Mesenchymal stem cell (in vitro differentiated cells and primary cell): Measurements from ENCODE around the gene ATP10A.

Experiments
- DNase-seq: peaks from one replicate; pipeline ENCODE4 v3.0.0-alpha.2; 2013
- H2AFZ ChIP-seq: one replicate; pipeline ENCODE4 v1.6.1; 2013; ENCODE audit warnings: low read depth, mild to moderate bottlenecking, control low read depth, inconsistent platforms, low read length, moderate library complexity
- H2AK5ac ChIP-seq: 2 replicates; pipeline ENCODE4 v1.6.1; 2013; ENCODE audit warnings: low read length, moderate library complexity, mild to moderate bottlenecking, inconsistent platforms; ENCODE audit not compliant: severe bottlenecking
- H2BK120ac ChIP-seq: one replicate; pipeline ENCODE4 v1.6.1; 2013; ENCODE audit warnings: low read depth, mild to moderate bottlenecking, inconsistent platforms, low read length, moderate library complexity
- H2BK12ac ChIP-seq, 2 experiments: one replicate each; pipeline ENCODE4 v1.6.1; 2013; ENCODE audit warnings: inconsistent platforms in 2 of 2, low read length in 2 of 2, mild to moderate bottlenecking in 2 of 2, moderate library complexity in 2 of 2, control low read depth in 1 of 2
- H2BK15ac ChIP-seq: one replicate; pipeline ENCODE4 v1.6.1; 2013; ENCODE audit warnings: mild to moderate bottlenecking, low read depth, inconsistent platforms; ENCODE audit not compliant: poor library complexity, severe bottlenecking
- H2BK5ac ChIP-seq: 2 replicates; pipeline ENCODE4 v1.6.1; 2013; ENCODE audit warnings: low read depth, mild to moderate bottlenecking, low read length, control low read depth, inconsistent platforms; ENCODE audit not compliant: poor library complexity, severe bottlenecking
- H3K14ac ChIP-seq, 2 experiments: one replicate each; pipeline ENCODE4 v1.6.1; 2013; ENCODE audit warnings: inconsistent platforms in 2 of 2, low read length in 2 of 2, control low read depth in 1 of 2, mild to moderate bottlenecking in 1 of 2, moderate library complexity in 1 of 2
- H3K18ac ChIP-seq, 2 experiments: one replicate each; pipeline ENCODE4 v1.6.1; 2013; ENCODE audit warnings: inconsistent platforms in 2 of 2, low read length in 2 of 2, control low read depth in 1 of 2, low read depth in 1 of 2, mild to moderate bottlenecking in 1 of 2
- H3K23ac ChIP-seq, 2 experiments: one replicate each; pipeline ENCODE4 v1.6.1; 2013; ENCODE audit warnings: inconsistent platforms in 2 of 2, low read length in 2 of 2, mild to moderate bottlenecking in 2 of 2, moderate library complexity in 2 of 2, control low read depth in 1 of 2
- H3K27ac ChIP-seq: 2 replicates; pipeline ENCODE4 v1.5.1; 2013; ENCODE audit warnings: mild to moderate bottlenecking, moderate library complexity, low read length, control low read depth, inconsistent platforms; ENCODE audit not compliant: poor library complexity, severe bottlenecking
- H3K27me3 ChIP-seq, 2 experiments: 2 replicates each; pipeline versions ENCODE4 v1.6.1 to v1.7.0; 2013; ENCODE audit warnings: low read length in 2 of 2, mild to moderate bottlenecking in 2 of 2, moderate library complexity in 2 of 2, control low read depth in 1 of 2, inconsistent platforms in 1 of 2; ENCODE audit not compliant: control insufficient read depth in 1 of 2, insufficient read depth in 1 of 2
- H3K36me3 ChIP-seq, 2 experiments: 2 replicates each; pipeline versions ENCODE4 v1.6.1 to v1.7.0; 2013; ENCODE audit warnings: low read length in 2 of 2, control low read depth in 1 of 2, inconsistent platforms in 1 of 2, low read depth in 1 of 2, mild to moderate bottlenecking in 1 of 2; ENCODE audit not compliant: insufficient read depth in 2 of 2, control insufficient read depth in 1 of 2
- H3K4ac ChIP-seq, 2 experiments: one replicate each; pipeline ENCODE4 v1.6.1; 2013; ENCODE audit warnings: inconsistent platforms in 2 of 2, low read length in 2 of 2, mild to moderate bottlenecking in 2 of 2, moderate library complexity in 2 of 2, control low read depth in 1 of 2, low read depth in 1 of 2
- H3K4me1 ChIP-seq: 2 replicates; pipeline ENCODE4 v1.6.1; 2013; ENCODE audit warnings: low read depth, low read length, control low read depth; ENCODE audit not compliant: control insufficient read depth, insufficient read depth
- H3K4me2 ChIP-seq: 2 replicates; pipeline ENCODE4 v1.6.1; 2013; ENCODE audit warnings: low read length, mild to moderate bottlenecking, inconsistent platforms; ENCODE audit not compliant: poor library complexity, severe bottlenecking
- H3K4me3 ChIP-seq, 2 experiments: 2 replicates each; pipeline versions ENCODE4 v1.5.1 to v1.7.0; 2013; ENCODE audit warnings: low read length in 2 of 2, mild to moderate bottlenecking in 2 of 2, control low read depth in 1 of 2, low read depth in 1 of 2; ENCODE audit not compliant: insufficient read depth in 1 of 2
- H3K79me1 ChIP-seq: replicated peaks from 2 replicates; pipeline ENCODE4 v1.6.1; 2013; ENCODE audit warnings: mild to moderate bottlenecking, control low read depth, low read length, inconsistent platforms; ENCODE audit not compliant: poor library complexity, severe bottlenecking
- H3K9ac ChIP-seq: 2 replicates; pipeline ENCODE4 v1.7.0; 2013; ENCODE audit warnings: mild to moderate bottlenecking, low read length, moderate library complexity
- H3K9me3 ChIP-seq: 2 replicates; pipeline ENCODE4 v1.7.0; 2013; ENCODE audit warnings: mild to moderate bottlenecking, low read length; ENCODE audit not compliant: control insufficient read depth
- H4K8ac ChIP-seq: one replicate; pipeline ENCODE4 v1.6.1; 2013; ENCODE audit warnings: inconsistent platforms, mild to moderate bottlenecking, low read length, moderate library complexity
- H4K91ac ChIP-seq: one replicate; pipeline ENCODE4 v1.6.1; 2013; ENCODE audit warnings: mild to moderate bottlenecking, low read length, inconsistent platforms
- WGBS: methylation state at CpG from one replicate; pipeline ENCODE4 v1.1.7; 2013; ENCODE audit warnings: mixed read lengths; 5-methylcytosine and 5-hydroxymethylcytosine counted together

Gene ATP10A

DNA sequence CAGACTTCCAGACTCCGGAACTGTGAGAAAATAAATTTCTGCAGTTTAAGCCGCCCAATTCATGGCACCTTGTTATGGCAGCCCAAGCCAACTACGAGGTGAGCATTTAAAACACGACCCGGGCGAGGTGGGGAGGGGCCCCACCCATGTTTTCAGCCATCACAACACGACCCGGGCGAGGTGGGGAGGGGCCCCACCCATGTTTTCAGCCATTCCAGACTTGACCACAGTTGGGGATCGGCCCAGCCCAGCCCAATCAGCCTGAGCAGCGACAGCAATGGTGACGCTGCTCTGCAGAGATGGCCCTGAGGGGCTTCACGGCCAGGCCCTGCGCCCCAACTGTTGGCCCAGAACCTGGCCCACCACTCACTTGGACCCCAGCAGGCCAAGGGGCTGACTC lies 93.1 kb downstream of the ATP10A start:
- H3K9me3 ChIP-seq = no peaks in the 10 kb centered on the region
- H2BK12ac ChIP-seq = no peak overlapping the region
- no peak overlapping the region for H4K91ac ChIP-seq
- H2BK15ac ChIP-seq = no peak overlapping the region
- H3K27ac ChIP-seq = no peak overlapping the region
- no peak overlapping the region for H3K14ac ChIP-seq
- no peak overlapping the region for H2AK5ac ChIP-seq
- H3K18ac ChIP-seq = no peak overlapping the region
- no peak overlapping the region for H2AFZ ChIP-seq
- H4K8ac ChIP-seq = no peak overlapping the region
- peaks cover 0 to 36% of the 10 kb centered on the region in 2 experiments for H3K36me3 ChIP-seq
- no peaks in the 10 kb centered on the region for H3K27me3 ChIP-seq
- H3K4ac ChIP-seq = no peak overlapping the region
- H3K4me3 ChIP-seq = no peak overlapping the region
- no peak overlapping the region for H2BK5ac ChIP-seq
- H2BK120ac ChIP-seq = no peak overlapping the region
- H3K79me1 ChIP-seq = peaks cover 47% of the 10 kb centered on the region
- H3K4me2 ChIP-seq = no peak overlapping the region
- H3K9ac ChIP-seq = no peak overlapping the region
- H3K4me1 ChIP-seq = peaks cover 3% of the 10 kb centered on the region
- no peak overlapping the region for H3K23ac ChIP-seq
- 89% methylated on average over 14 of the region's 14 CpGs for WGBS
- no peak for DNase-seq

DNA sequence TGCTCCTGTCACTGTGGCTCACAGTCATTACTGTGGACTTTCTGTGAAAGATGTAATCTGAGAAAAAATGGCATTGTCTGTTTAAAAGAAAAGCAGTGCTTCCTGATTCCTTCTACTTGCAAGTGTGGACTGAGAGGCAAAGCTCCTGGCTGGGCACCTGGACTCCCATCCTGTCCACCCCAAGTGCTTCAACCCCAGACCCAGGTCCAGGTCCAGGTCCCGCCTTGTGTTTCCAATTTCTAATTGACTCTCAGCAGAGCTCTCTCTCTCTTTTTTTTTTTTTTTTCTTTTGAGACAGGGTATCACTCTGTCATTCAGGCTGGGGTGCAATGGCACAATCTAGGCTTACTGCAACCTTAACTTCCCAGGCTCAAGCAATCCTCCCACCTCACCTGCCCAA lies 94.9 kb downstream of the ATP10A start:
- Histone ChIP-seq H3K79me1 (peaks cover 43% of the 10 kb centered on the region), H3K4me2 (no peak overlapping the region), H3K14ac (no peak overlapping the region), H3K27ac (no peak overlapping the region), H3K4me3 (no peak overlapping the region), H2AFZ (no peak overlapping the region), H2BK5ac (no peak overlapping the region), H3K23ac (no peak overlapping the region), H3K18ac (no peak overlapping the region), H2BK120ac (no peak overlapping the region), H3K9me3 (no peaks in the 10 kb centered on the region), H4K91ac (no peak overlapping the region), H2BK12ac (no peak overlapping the region), H3K9ac (no peak overlapping the region), H4K8ac (no peak overlapping the region), H3K4me1 (peaks cover 7% of the 10 kb centered on the region), H3K4ac (no peak overlapping the region), H2AK5ac (no peak overlapping the region), H3K36me3 (peaks cover 0 to 36% of the 10 kb centered on the region in 2 experiments), H2BK15ac (no peak overlapping the region), H3K27me3 (no peaks in the 10 kb centered on the region)
- no peak for DNase-seq
- WGBS = 87% methylated on average over 1 of the region's 1 CpG

DNA sequence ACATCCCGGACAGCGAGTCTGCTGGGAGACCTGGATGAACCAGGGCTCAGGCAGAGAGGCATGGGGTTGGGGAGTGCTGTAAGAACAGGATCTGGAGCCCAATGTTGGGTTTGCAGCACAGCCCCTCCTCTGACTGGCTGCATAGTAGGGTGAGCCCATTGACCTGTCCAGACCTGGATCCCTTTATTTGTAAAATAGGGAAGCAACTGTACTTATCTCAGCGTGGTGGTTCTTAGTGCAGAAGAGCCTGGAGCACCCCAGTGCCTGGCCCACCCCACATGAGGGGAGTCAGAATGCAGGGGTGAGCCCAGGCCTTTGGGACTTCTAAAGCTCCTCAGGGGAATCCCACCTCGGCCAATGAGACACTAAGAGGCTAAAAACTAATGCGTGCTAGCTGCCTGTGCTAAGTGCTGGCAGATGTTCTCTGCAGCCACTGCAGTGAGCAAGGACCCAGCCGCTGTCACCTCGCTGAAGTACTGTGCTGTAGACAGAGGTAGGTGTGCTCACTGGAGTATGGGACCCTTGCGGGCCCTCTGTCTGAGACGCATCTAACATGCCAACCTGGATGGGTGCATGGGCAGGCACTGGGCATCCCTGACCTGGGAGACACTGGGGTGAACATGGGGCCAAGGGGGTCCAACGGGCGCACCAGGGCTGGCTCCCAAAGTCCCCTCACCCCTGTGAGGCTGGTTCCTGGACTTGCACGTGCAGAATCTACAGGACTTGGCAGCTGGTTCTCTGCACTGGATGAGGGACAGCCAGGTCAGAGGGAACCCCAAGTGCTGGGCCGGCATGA lies 95.6 kb downstream of the ATP10A start:
- no peak overlapping the region for H3K4ac ChIP-seq
- H2BK12ac ChIP-seq = no peak overlapping the region
- no peak overlapping the region for H3K14ac ChIP-seq
- no peak overlapping the region for H2BK120ac ChIP-seq
- no peak overlapping the region for H4K91ac ChIP-seq
- H3K9me3 ChIP-seq = no peaks in the 10 kb centered on the region
- no peak for DNase-seq
- no peak overlapping the region for H2AFZ ChIP-seq
- 86% methylated on average over 13 of the region's 13 CpGs for WGBS
- no peak overlapping the region for H3K23ac ChIP-seq
- no peak overlapping the region for H2BK15ac ChIP-seq
- no peak overlapping the region for H4K8ac ChIP-seq
- H3K79me1 ChIP-seq = peaks cover 38% of the 10 kb centered on the region
- H3K4me3 ChIP-seq = no peak overlapping the region
- peaks cover 0 to 33% of the 10 kb centered on the region in 2 experiments for H3K36me3 ChIP-seq
- H2AK5ac ChIP-seq = no peak overlapping the region
- H3K27ac ChIP-seq = no peak overlapping the region
- H3K4me1 ChIP-seq = peaks cover 9% of the 10 kb centered on the region
- no peak overlapping the region for H3K18ac ChIP-seq
- no peaks in the 10 kb centered on the region for H3K27me3 ChIP-seq
- H3K9ac ChIP-seq = no peak overlapping the region
- H3K4me2 ChIP-seq = no peak overlapping the region
- no peak overlapping the region for H2BK5ac ChIP-seq

DNA sequence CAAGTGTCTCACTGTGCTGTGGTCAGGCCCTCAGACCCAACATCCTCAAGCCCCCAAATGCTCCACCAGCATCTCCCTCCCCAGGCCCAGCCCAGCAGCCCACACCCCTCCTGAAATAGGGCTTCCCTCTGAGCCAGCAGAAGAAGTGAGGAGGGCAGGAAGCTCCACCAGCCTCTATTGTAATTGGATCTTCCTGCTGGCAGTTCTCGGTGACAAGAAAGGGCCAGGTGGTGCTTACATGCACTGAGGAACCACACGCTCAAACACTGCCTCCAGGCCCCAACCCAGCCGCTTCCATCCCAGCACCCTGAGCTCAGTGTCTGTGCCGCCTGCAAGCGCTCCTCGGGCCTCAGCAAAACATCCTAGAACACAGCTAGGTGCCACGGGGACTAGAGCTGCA lies 96.7 kb downstream of the ATP10A start:
- no peak overlapping the region for H3K4me2 ChIP-seq
- H3K27ac ChIP-seq = no peak overlapping the region
- H3K4me3 ChIP-seq = no peak overlapping the region
- H2AK5ac ChIP-seq = no peak overlapping the region
- H3K27me3 ChIP-seq = no peaks in the 10 kb centered on the region
- no peak overlapping the region for H3K18ac ChIP-seq
- no peak overlapping the region for H2BK120ac ChIP-seq
- no peak overlapping the region for H4K91ac ChIP-seq
- H3K14ac ChIP-seq = no peak overlapping the region
- H3K4ac ChIP-seq = no peak overlapping the region
- peaks cover 36% of the 10 kb centered on the region for H3K79me1 ChIP-seq
- H2BK15ac ChIP-seq = no peak overlapping the region
- H3K23ac ChIP-seq = no peak overlapping the region
- H2AFZ ChIP-seq = no peak overlapping the region
- H3K9me3 ChIP-seq = no peaks in the 10 kb centered on the region
- no peak overlapping the region for H4K8ac ChIP-seq
- peaks cover 0 to 33% of the 10 kb centered on the region in 2 experiments for H3K36me3 ChIP-seq
- 75% methylated on average over 7 of the region's 7 CpGs for WGBS
- peaks cover 13% of the 10 kb centered on the region for H3K4me1 ChIP-seq
- no peak for DNase-seq
- no peak overlapping the region for H3K9ac ChIP-seq
- H2BK12ac ChIP-seq = no peak overlapping the region
- H2BK5ac ChIP-seq = no peak overlapping the region
